Mucosa of descending colon (tissue), 3 donors: Measurements from ENCODE around the gene MEOX1. TPM values are rescaled to one million over a fixed set of nuclear protein-coding genes. Genes with fewer than 3 reads are reported as not detected.

Experiments used
- ATAC-seq: fragments of 200-7000 bp; cut with Tn5 transposase; one replicate; pipeline ENCODE4 v1.9.1; 2020; ENCODE audit warnings: mild to moderate bottlenecking, moderate library complexity
- DNase-seq, 3 donors: peaks; one replicate each; pipeline ENCODE4 v3.0.0-alpha.2; 2020
- H3K36me3 ChIP-seq: fragments of 200-600 bp; one replicate; pipeline ENCODE4 v1.8.0; 2021; ENCODE audit warnings: low read depth, mild to moderate bottlenecking
- H3K4me1 ChIP-seq: fragments of 200-600 bp; one replicate; pipeline ENCODE4 v1.8.0; 2021; ENCODE audit warnings: low read depth, mild to moderate bottlenecking
- H3K4me3 ChIP-seq: fragments of 200-600 bp; one replicate; pipeline ENCODE4 v1.8.0; 2021; ENCODE audit warnings: mild to moderate bottlenecking
- H3K9me3 ChIP-seq: fragments of 200-600 bp; one replicate; pipeline ENCODE4 v1.8.0; 2021; ENCODE audit warnings: mild to moderate bottlenecking
- CTCF ChIP-seq: fragments of 200-600 bp; IDR thresholded peaks from one replicate; pipeline ENCODE4 v1.8.0; 2022; ENCODE audit warnings: antibody characterized with exemption, mild to moderate bottlenecking
- intact Hi-C, 2 donors: fragments of 100-400 bp; cut with DNase I in 1 of 2; cut with micrococcal nuclease in 1 of 2; formaldehyde crosslinking; loops; one replicate each; pipeline versions ENCODE4 v1.11.0 to v1.11.1; 2022; cut with DNase I, micrococcal nuclease
- long read RNA-seq, 2 donors: library from polyadenylated mRNA; unstranded; transcript quantifications; one replicate each; pipeline ENCODE4 v2.0.0, GENCODE V29; 2019 to 2021
- total RNA-seq, 3 donors: library from RNA; stranded (reverse); fragmentation: NEBNext Ultra II Directional in 2 of 3; extraction: Animal tissue kit (Norgen Biotek cat#: 25700) in 2 of 3; gene quantifications; one replicate each; pipeline versions ENCODE4 v1.2.1 to v1.2.4, GENCODE V29; 2021 to 2023
- donor health status: DM: no; HTN: no; CAD: no; lungs with moderate emphysema.
- donor health status: DM: no; HTN: no; CAD: no.
- donor health status: DM: no; HTN: yes; CAD: no.

MEOX1 gene
- 1 to 10 TPM; 1.4 to 3.5 (median 1.4) TPM for total RNA-seq
- long read RNA-seq, donor 1, partial matches to known transcripts, result 0 of 3 reads
- long read RNA-seq, donor 1, other reads (novel, unspliced or antisense), result 0 of 3 reads
- long read RNA-seq, donor 2, partial matches to known transcripts, result 0 of 1 reads
- long read RNA-seq, donor 2, other reads (novel, unspliced or antisense), result 0 of 1 reads

GRCh38 chr17:43661699-43662412 is at the start of gene MEOX1:
Gene MEOX1 (minus strand): TSS chr17:43661922. CDS start chr17:43661534, 388 bp downstream.
- Histone ChIP-seq H3K9me3 (no peaks in the 10 kb centered on the region), H3K4me1 (no peaks in the 10 kb centered on the region), H3K36me3 (no peaks in the 10 kb centered on the region), H3K4me3 (no peak within 1 kb of the TSS)
- intact Hi-C loops, result no loop called here
- no peak for TF ChIP-seq CTCF
- ATAC-seq (no peak), DNase-seq (no peak)

GRCh38 chr17:43710101-43710500 is 48.4 kb upstream of the MEOX1 start:
- no peaks in the 10 kb centered on the region for H3K9me3 ChIP-seq
- peaks cover 11% of the 10 kb centered on the region for H3K4me1 ChIP-seq
- intact Hi-C loops, result no loop called here
- H3K36me3 ChIP-seq, result no peaks in the 10 kb centered on the region
- no peak overlapping the region for H3K4me3 ChIP-seq
- no peak for TF ChIP-seq CTCF
- DNase-seq (no peak), ATAC-seq (no peak)

- Histone ChIP-seq H3K36me3 (no peaks in the 10 kb centered on the region), H3K9me3 (no peaks in the 10 kb centered on the region), H3K4me3 (no peak overlapping the region), H3K4me1 (peaks cover 11% of the 10 kb centered on the region)
- no peak for ATAC-seq
- no peak for DNase-seq
- intact Hi-C loops, result no loop called here
- no peak for TF ChIP-seq CTCF
These were observed 47.5 kb upstream of the MEOX1 start for GRCh38 chr17:43709210-43709609.

GRCh38 chr17:43707184-43707583 is 45.5 kb upstream of the MEOX1 start:
- no peaks in the 10 kb centered on the region for H3K9me3 ChIP-seq
- no peak for ATAC-seq
- TF ChIP-seq CTCF, result no peak
- no peaks in the 10 kb centered on the region for H3K36me3 ChIP-seq
- no peak overlapping the region for H3K4me3 ChIP-seq
- H3K4me1 ChIP-seq, result no peaks in the 10 kb centered on the region
- intact Hi-C loops, result no loop called here
- no peak for DNase-seq

GRCh38 chr17:43706235-43706634 is 44.5 kb upstream of the MEOX1 start:
- no peak for TF ChIP-seq CTCF
- DNase-seq (no peak), ATAC-seq (no peak)
- intact Hi-C loops, result no loop called here
- Histone ChIP-seq H3K4me3 (no peak overlapping the region), H3K36me3 (no peaks in the 10 kb centered on the region), H3K4me1 (no peaks in the 10 kb centered on the region), H3K9me3 (no peaks in the 10 kb centered on the region)
